HG03097 (cell line): ENCODE results near the gene ETV3.

ENCODE experiments used
- ATAC-seq: cut with Tn5 transposase; IDR thresholded peaks from one replicate; pipeline ENCODE4 v1.9.1; 2021; ENCODE audit not compliant: unreplicated experiment, low FRiP score

The ETV3 gene

DNA sequence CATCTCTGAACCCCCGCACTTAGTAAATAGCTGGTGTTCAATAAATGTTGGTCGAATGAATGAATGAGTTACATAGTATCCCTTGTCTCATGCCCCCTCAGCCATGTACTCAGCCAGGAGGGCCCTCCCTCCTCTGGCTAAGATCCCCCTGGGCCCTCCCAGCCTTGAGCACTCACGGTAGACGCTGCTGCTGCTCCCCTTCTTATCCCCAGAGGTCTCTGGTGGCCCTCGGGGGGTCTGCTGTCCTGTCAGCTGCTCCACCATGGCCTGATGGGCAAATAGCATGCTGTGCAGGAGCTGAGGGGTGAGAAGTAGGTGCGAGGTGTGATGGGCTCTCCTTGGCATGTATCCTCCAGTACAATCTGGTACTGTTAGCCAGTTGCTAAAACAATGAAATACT is 40.5 kb downstream of the ETV3 start:
- no peak for ATAC-seq

DNA sequence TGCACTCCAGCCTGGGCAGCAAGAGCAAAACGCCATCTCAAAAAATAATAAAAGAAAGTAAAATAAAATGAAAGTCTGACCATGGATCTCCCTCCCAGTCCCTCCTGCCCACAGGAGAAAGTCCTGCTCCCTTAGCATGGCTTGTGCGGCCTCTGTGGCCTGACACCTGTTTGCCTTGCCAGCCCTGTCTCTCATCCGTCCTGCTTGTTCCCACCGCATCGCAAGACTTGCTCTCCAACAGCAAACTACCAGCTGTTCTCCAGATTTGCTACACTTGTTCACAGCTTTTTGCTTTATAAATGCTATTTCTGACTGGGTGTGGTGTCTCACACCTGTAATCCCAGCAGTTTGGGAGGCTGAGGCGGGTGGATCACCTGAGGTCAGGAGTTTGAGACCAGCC is 41.3 kb downstream of the ETV3 start:
- no peak for ATAC-seq

DNA sequence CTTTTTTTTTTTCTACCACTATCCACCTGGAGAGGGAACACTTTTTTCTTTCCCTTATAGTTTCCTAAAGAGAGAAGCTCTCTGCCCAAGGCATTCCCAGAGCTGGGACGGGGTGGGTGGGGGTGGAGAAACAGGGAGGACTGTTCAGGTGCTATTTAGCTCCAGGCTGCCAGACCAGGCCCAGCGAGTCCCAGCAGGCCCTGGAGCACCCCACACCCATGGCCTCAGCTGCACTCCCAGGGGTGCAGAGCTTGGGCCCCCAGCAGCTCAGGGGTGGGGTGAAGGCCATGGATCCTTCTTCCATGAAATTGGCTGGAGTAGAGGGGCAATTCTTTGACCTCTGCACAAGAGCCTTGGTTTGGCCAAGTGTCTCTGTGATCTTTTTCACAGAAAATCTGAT is 42.6 kb downstream of the ETV3 start:
- no peak for ATAC-seq

GRCh38 chr1:157095091-157095490 is 43.1 kb downstream of the ETV3 start:
- ATAC-seq = no peak

- no peak for ATAC-seq
Measured at GRCh38 chr1:157092831-157093230, 45.4 kb downstream of the ETV3 start.

GRCh38 chr1:157091668-157092273 is 46.4 kb downstream of the ETV3 start:
- ATAC-seq = no peak

GRCh38 chr1:157091186-157091585 is 47.0 kb downstream of the ETV3 start:
- no peak for ATAC-seq

- no peak for ATAC-seq
Measured at GRCh38 chr1:157090771-157091170, 47.4 kb downstream of the ETV3 start.

DNA sequence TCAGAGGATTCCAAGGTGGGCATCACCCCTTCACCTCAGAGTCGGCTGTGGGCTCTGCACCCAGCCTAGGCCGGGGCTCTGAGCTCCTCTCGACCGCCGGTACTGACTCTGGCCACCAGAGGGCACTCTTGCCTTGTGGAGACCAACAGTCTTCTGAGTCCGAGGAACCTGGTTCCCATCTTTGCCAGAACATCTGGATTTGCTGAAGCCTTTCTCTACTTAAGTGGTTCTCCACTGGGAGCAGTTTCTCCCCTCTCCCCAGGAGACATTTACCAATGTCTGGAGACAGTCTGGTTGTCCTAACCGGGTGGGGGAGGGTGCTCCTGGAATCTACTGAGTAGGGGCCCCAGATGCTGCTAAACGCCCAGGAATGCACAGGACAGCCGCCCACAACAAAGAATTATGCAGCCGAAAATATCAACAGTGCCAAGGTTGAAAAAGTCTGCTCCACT is 48.0 kb downstream of the ETV3 start:
- ATAC-seq = no peak

GRCh38 chr1:157089789-157090188 is 48.4 kb downstream of the ETV3 start:
- ATAC-seq = no peak

DNA sequence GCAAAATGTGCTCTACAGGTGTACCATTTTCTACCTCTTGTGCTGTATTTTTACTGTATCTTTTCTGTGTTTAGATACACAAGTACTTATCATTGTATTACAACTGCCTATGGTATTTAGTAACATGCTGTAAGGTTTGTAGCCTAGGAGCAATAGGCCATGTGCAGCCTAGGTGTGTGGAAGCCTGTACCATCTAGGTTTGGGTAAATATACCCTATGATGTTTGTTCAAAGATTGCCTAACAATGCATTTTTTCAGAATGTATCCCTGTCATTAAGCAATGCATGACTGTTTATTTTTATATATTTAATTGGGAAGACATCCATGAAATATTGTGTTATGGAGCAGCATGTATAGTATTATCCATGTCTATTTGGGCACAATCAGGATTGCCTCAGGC is 49.6 kb downstream of the ETV3 start:
- ATAC-seq = no peak

DNA sequence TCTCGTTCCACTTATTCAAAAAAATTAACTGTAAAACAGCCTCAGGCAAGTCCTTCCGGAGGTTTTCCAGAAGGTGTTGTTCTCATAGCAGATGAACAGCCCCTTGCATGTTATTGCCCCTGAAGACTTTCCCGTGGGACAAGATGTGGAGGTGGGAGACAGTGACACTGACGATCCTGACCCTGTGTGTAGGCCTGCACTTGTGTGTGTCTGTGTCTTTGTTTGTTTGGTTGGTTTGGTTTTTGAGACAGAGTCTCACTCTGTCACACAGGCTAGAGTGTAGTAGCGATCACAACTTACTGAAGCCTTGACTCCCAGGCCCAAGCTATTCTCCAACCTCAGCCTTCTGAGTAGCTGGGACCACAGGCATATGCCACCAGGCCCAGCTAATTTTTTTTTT is 51.2 kb downstream of the ETV3 start:
- ATAC-seq = no peak

DNA sequence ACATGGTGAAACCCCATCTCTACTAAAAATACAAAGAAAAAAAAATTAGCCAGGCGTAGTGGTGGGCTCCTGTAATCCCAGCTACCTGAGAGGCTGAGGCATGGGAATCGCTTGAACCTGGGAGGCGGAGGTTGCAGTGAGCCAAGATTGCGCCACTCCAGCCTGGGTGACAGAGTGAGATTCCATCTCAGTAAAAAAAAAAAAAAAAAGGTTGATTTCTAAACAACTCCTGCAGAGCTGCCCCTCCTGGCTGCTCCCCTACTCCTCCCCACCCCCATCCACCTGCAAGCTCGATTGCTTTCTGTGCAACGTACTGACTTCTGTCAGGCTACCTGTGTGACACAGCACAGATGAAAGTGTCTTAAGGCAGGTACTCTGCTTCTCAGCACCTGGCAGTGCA is 51.9 kb downstream of the ETV3 start:
- no peak for ATAC-seq

GRCh38 chr1:157085421-157085820 is 52.8 kb downstream of the ETV3 start:
- ATAC-seq = no peak

- ATAC-seq = no peak
Measured at GRCh38 chr1:157084720-157085119, 53.5 kb downstream of the ETV3 start.

- no peak for ATAC-seq
Measured at GRCh38 chr1:157081707-157082106, 56.5 kb downstream of the ETV3 start.

DNA sequence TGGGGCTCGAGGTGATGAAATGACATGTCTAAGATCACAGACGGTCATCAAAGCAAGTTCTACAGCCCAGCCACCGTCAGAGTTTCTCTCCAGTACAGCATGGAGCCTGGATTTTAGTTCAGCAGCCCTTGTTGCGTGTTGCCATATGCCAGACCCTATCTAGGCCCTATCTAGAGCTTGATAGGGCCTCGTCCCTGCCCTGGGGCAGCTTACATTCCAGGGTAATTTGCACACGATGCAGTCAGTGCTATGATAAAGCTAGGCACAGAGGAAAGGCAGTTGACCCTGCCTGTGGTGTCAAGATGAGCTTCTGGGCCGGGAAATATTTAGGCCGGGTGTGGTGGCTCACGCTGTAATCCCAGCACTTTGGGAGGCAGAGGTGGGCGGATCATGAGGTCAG is 57.5 kb downstream of the ETV3 start:
- no peak for ATAC-seq

GRCh38 chr1:157077394-157077793 is 60.8 kb downstream of the ETV3 start:
- ATAC-seq = no peak

- no peak for ATAC-seq
Measured at GRCh38 chr1:157073944-157074685, 64.1 kb downstream of the ETV3 start.
